HCT116 (cell line): ENCODE measurements around the gene IL3. TPM values are rescaled to one million over a fixed set of nuclear protein-coding genes. Genes with fewer than 3 reads are reported as not detected.

Source experiments
- ATAC-seq: fragments of 200-7000 bp; cut with Tn5 transposase; 2 replicates; pipeline ENCODE4 v1.9.1; 2020; ENCODE audit warnings: mild to moderate bottlenecking, moderate library complexity
- BruUV-seq: library from RNA; stranded (reverse); fragments of 400-500 nt; replicated peaks from 2 replicates; lab custom pipeline; 2021; lab: Mats Ljungman, UMichigan
- CTCF ChIA-PET: fragments of 300-600 bp; sonication (Branson Sonifier 250); formaldehyde crosslinking; loops from one replicate; lab custom pipeline; 2021; ENCODE audit warnings: antibody characterized with exemption; lab: Charles Lee
- POLR2A ChIA-PET: fragments of 300-600, 350-600 bp; sonication (Branson Sonifier 250); formaldehyde crosslinking; loops from one replicate; lab custom pipeline; 2021; ENCODE audit warnings: antibody characterized with exemption; lab: Charles Lee
- RAD21 ChIA-PET, 2 experiments: fragments of 300-600 bp; sonication (Branson Sonifier 250); formaldehyde crosslinking; loops; one replicate each; lab custom pipeline; 2023; ENCODE audit warnings: low total read pairs in 2 of 2; ENCODE audit not compliant: uncharacterized antibody in 2 of 2, unreplicated experiment in 2 of 2, low non-redundant PET in 1 of 2; lab: Charles Lee
- DNase-seq: peaks from one replicate; pipeline ENCODE4 v3.0.0-alpha.2; 2010; ENCODE audit warnings: low read depth, low spot score
- H2AFZ ChIP-seq: fragments of 200-600 bp; shearing (Covaris generic), sonication (generic); 2 replicates; pipeline ENCODE4 v1.6.1; 2017; ENCODE audit warnings: low read depth, mixed run types, mixed read lengths, antibody characterized with exemption, low read length; ENCODE audit not compliant: poor library complexity, severe bottlenecking
- H3K27ac ChIP-seq: 2 replicates; pipeline ENCODE4 v1.5.1; 2012; ENCODE audit warnings: low read depth, low read length
- H3K27me3 ChIP-seq: fragments of 200-600 bp; sonication (generic); 2 replicates; pipeline ENCODE4 v1.6.1; 2016; ENCODE audit warnings: mixed run types, low read length, mixed read lengths; ENCODE audit not compliant: insufficient read depth
- H3K36me3 ChIP-seq, 2 experiments: fragments of 200-500 bp in 1 of 2; fragments of 200-600 bp in 1 of 2; sonication (Bioruptor generic) in 1 of 2; sonication (generic) in 1 of 2; 2 replicates each; pipeline versions ENCODE4 v1.5.1 to v1.6.1; 2014 to 2016; ENCODE audit warnings: low read length in 2 of 2, inconsistent platforms in 1 of 2, mixed read lengths in 1 of 2, mixed run types in 1 of 2; ENCODE audit not compliant: insufficient read depth in 2 of 2, control insufficient read depth in 1 of 2
- H3K4me1 ChIP-seq, 2 experiments: fragments of 200-600 bp in 1 of 2; sonication (generic) in 1 of 2; 2 replicates each; pipeline versions ENCODE4 v1.5.1 to v1.6.1; 2012 to 2017; ENCODE audit warnings: low read length in 2 of 2, inconsistent platforms in 1 of 2, mild to moderate bottlenecking in 1 of 2, mixed read lengths in 1 of 2, mixed run types in 1 of 2, moderate library complexity in 1 of 2; ENCODE audit not compliant: insufficient read depth in 2 of 2, control insufficient read depth in 1 of 2
- H3K4me2 ChIP-seq: fragments of 200-600 bp; sonication (generic); 2 replicates; pipeline ENCODE4 v1.6.1; 2017; ENCODE audit warnings: mixed run types, low read length, mixed read lengths
- H3K4me3 ChIP-seq, 2 experiments: fragments of 200-600 bp in 1 of 2; sonication (generic) in 1 of 2; replicated peaks in 1 of 2; 2 replicates each; pipeline ENCODE4 v1.5.1; 2011 to 2016; ENCODE audit warnings: low read length in 2 of 2, control low read depth in 1 of 2, low read depth in 1 of 2, mild to moderate bottlenecking in 1 of 2, mixed read lengths in 1 of 2, mixed run types in 1 of 2
- H3K79me2 ChIP-seq: fragments of 200-600 bp; sonication (generic); 2 replicates; pipeline ENCODE4 v1.6.1; 2017; ENCODE audit warnings: mild to moderate bottlenecking, mixed run types, low read length, moderate library complexity, mixed read lengths; ENCODE audit not compliant: insufficient read depth
- H3K9ac ChIP-seq: fragments of 200-600 bp; sonication (generic); 2 replicates; pipeline ENCODE4 v1.6.1; 2016; ENCODE audit warnings: low read length, mixed read lengths
- H3K9me2 ChIP-seq: fragments of 200-600 bp; sonication (generic), shearing (Covaris generic); 2 replicates; pipeline ENCODE4 v1.6.1; 2017; ENCODE audit warnings: mixed run types, mild to moderate bottlenecking, moderate library complexity; ENCODE audit not compliant: insufficient read depth
- H3K9me3 ChIP-seq, 2 experiments: fragments of 200-500 bp in 1 of 2; fragments of 200-600 bp in 1 of 2; sonication (Bioruptor generic) in 1 of 2; sonication (generic) in 1 of 2; 2 replicates each; pipeline ENCODE4 v1.6.1; 2014 to 2017; ENCODE audit warnings: low read length in 2 of 2, mixed read lengths in 2 of 2, inconsistent platforms in 1 of 2, low read depth in 1 of 2, mild to moderate bottlenecking in 1 of 2, mixed run types in 1 of 2, moderate library complexity in 1 of 2; ENCODE audit not compliant: control insufficient read depth in 1 of 2, insufficient read depth in 1 of 2
- H4K20me1 ChIP-seq: fragments of 200-600 bp; sonication (generic), shearing (Covaris generic); 2 replicates; pipeline ENCODE4 v1.6.1; 2017; ENCODE audit warnings: mixed run types, mild to moderate bottlenecking, moderate library complexity; ENCODE audit not compliant: insufficient read depth
- ATF3 ChIP-seq: IDR thresholded peaks from 2 replicates; pipeline ENCODE4 v1.6.1; 2012
- CBX3 ChIP-seq: IDR thresholded peaks from 2 replicates; pipeline ENCODE4 v1.6.1; 2012; ENCODE audit warnings: low read depth
- CEBPB ChIP-seq: IDR thresholded peaks from 2 replicates; pipeline ENCODE4 v1.6.1; 2012; ENCODE audit warnings: low read depth
- CTCF ChIP-seq, 3 experiments: fragments of 200-600 bp in 1 of 3; sonication (generic) in 1 of 3; IDR thresholded peaks in 2 of 3; conservative IDR thresholded peaks in 1 of 3; 2 replicates each; pipeline ENCODE4 v1.5.1; 2012 to 2017; ENCODE audit warnings: low read depth in 2 of 3, low read length in 2 of 3, antibody characterized with exemption in 1 of 3, borderline replicate concordance in 1 of 3, control low read depth in 1 of 3, mild to moderate bottlenecking in 1 of 3, mixed read lengths in 1 of 3, mixed run types in 1 of 3, moderate library complexity in 1 of 3; ENCODE audit not compliant: insufficient read depth in 1 of 3
- EGR1 ChIP-seq: IDR thresholded peaks from 2 replicates; pipeline ENCODE4 v1.6.1; 2012; ENCODE audit warnings: low read depth
- EZH2 ChIP-seq: fragments of 200-600 bp; sonication (generic); IDR thresholded peaks from 2 replicates; pipeline ENCODE4 v1.6.1; 2017; ENCODE audit warnings: antibody characterized with exemption, mixed run types
- EZH2phosphoT487 ChIP-seq: fragments of 200-600 bp; IDR thresholded peaks from 2 replicates; pipeline ENCODE4 v1.6.1; 2018; ENCODE audit warnings: antibody characterized with exemption, borderline replicate concordance
- JUND ChIP-seq: IDR thresholded peaks from 2 replicates; pipeline ENCODE4 v1.6.1; 2012
- MAX ChIP-seq: IDR thresholded peaks from 2 replicates; pipeline ENCODE4 v1.6.1; 2012
- POLR2A ChIP-seq: IDR thresholded peaks from 2 replicates; pipeline ENCODE4 v1.7.0; 2011; ENCODE audit warnings: borderline replicate concordance; ENCODE audit not compliant: insufficient read depth, insufficient read length; ENCODE audit errors: extremely low read depth
- POLR2AphosphoS5 ChIP-seq: IDR thresholded peaks from 2 replicates; pipeline ENCODE4 v1.6.1; 2011; ENCODE audit warnings: mild to moderate bottlenecking, low read depth, low read length, moderate library complexity
- REST ChIP-seq: IDR thresholded peaks from 2 replicates; pipeline ENCODE4 v1.6.1; 2012; ENCODE audit warnings: low read depth
- SIN3A ChIP-seq: IDR thresholded peaks from 2 replicates; pipeline ENCODE4 v1.6.1; 2012; ENCODE audit warnings: low read depth
- SP1 ChIP-seq: IDR thresholded peaks from 2 replicates; pipeline ENCODE4 v1.6.1; 2012; ENCODE audit warnings: low read depth
- SRF ChIP-seq: IDR thresholded peaks from 2 replicates; pipeline ENCODE4 v1.6.1; 2012; ENCODE audit warnings: low read depth
- TCF7L2 ChIP-seq: IDR thresholded peaks from 2 replicates; pipeline ENCODE4 v1.7.0; 2011; ENCODE audit warnings: borderline replicate concordance, inconsistent platforms; ENCODE audit not compliant: insufficient read depth, insufficient read length; ENCODE audit errors: extremely low read depth
- ZBTB33 ChIP-seq: IDR thresholded peaks from 2 replicates; pipeline ENCODE4 v1.6.1; 2011; ENCODE audit warnings: mild to moderate bottlenecking, low read length, moderate library complexity; ENCODE audit not compliant: insufficient replicate concordance; ENCODE audit errors: extremely low read depth
- ZFX ChIP-seq: fragments of 450-650 bp; IDR thresholded peaks from 2 replicates; pipeline ENCODE4 v1.6.1; 2017
- ZNF274 ChIP-seq: fragments of 200-500 bp; sonication (Bioruptor generic); IDR thresholded peaks from 2 replicates; pipeline ENCODE4 v1.6.1; 2014; ENCODE audit warnings: mild to moderate bottlenecking, low read depth, low read length, inconsistent platforms
- intact Hi-C: fragments of 100-400 bp; cut with micrococcal nuclease; formaldehyde crosslinking; loops from 2 replicates; pipeline ENCODE4 v1.10.0; 2022
- total RNA-seq: library from RNA; stranded (reverse); gene quantifications from one replicate; pipeline ENCODE4 v1.2.1, GENCODE V29; 2021; ENCODE audit not compliant: unreplicated experiment

The IL3 gene
- total RNA-seq, 1 experiment from 2014 or later: not detected

GRCh38 chr5:132050661-132051552 is 9.5 kb upstream of the IL3 start:
- TF ChIP-seq CTCF (IDR thresholded peaks at IDR 0.05 in 2 of 3, conservative IDR thresholded peaks at IDR 0.05 in 1 of 3; ENCODE audit: borderline replicate concordance in 1 of 3, insufficient read depth in 1 of 3, low read depth in 2 of 3, low read length in 2 of 3) (no peak), SRF (no peak), MAX (no peak), JUND (no peak), ZFX (no peak), ZNF274 (no peak), POLR2A (no peak), ZBTB33 (no peak), SP1 (no peak), CEBPB (no peak), EZH2 (no peak), REST (no peak), EZH2phosphoT487 (no peak), EGR1 (no peak), POLR2AphosphoS5 (no peak), CBX3 (no peak), TCF7L2 (no peak), SIN3A (no peak), ATF3 (no peak)
- DNase-seq (no peak), ATAC-seq (no peak)
- ChIA-PET RAD21 (no interaction called here), CTCF (no interaction called here), POLR2A (no interaction called here)
- no peaks in the 10 kb centered on the region for H3K36me3 ChIP-seq
- no peak overlapping the region for H3K9ac ChIP-seq
- H3K79me2 ChIP-seq: no peaks in the 10 kb centered on the region
- no peak overlapping the region for H3K4me3 ChIP-seq
- no peak overlapping the region for H3K27ac ChIP-seq
- intact Hi-C loops: no loop called here
- no peaks in the 10 kb centered on the region for H3K4me1 ChIP-seq
- no TSS peak for BruUV-seq
- H3K9me2 ChIP-seq: no peaks in the 10 kb centered on the region
- H4K20me1 ChIP-seq: no peaks in the 10 kb centered on the region
- H3K27me3 ChIP-seq: no peaks in the 10 kb centered on the region
- no peak overlapping the region for H3K4me2 ChIP-seq
- no peaks in the 10 kb centered on the region for H3K9me3 ChIP-seq
- H2AFZ ChIP-seq: no peak overlapping the region
